Measurements from ENCODE around the gene ANG.

GRCh38 chr14:20699931-20700330 is 11.4 kb downstream of the ANG start:
- TF ChIP-seq CTCF (IDR thresholded peaks at IDR 0.05) = no peak
- no peak for TF ChIP-seq POLR2A (IDR thresholded peaks at IDR 0.05)

Data from esophagus squamous epithelium (tissue), 4 donors.